H1 (cell line): ENCODE results near the gene YIPF1. TPM values are rescaled to one million over a fixed set of nuclear protein-coding genes. Genes with fewer than 3 reads are reported as not detected.

Source experiments
- MAFK ChIP-seq: IDR thresholded peaks from 2 replicates; pipeline ENCODE4 v1.6.1; 2012; ENCODE audit warnings: low read depth, mild to moderate bottlenecking, improper control_type of control experiment, low read length
- POLR2A ChIP-seq, 2 experiments: IDR thresholded peaks; 1 replicate in 1 of 2; 2 replicates in 1 of 2; pipeline ENCODE4 v1.6.1; 2011; ENCODE audit warnings: low read depth in 2 of 2, low read length in 2 of 2, mild to moderate bottlenecking in 2 of 2; ENCODE audit errors: control extremely low read depth in 1 of 2
- RBBP5 ChIP-seq: IDR thresholded peaks from 2 replicates; pipeline ENCODE4 v1.7.1; 2012; ENCODE audit warnings: low read depth, mild to moderate bottlenecking, inconsistent platforms, low read length, moderate library complexity, borderline replicate concordance
- RXRA ChIP-seq: IDR thresholded peaks from 2 replicates; pipeline ENCODE4 v1.6.1; 2011; ENCODE audit warnings: low read depth, mild to moderate bottlenecking, low read length, moderate library complexity; ENCODE audit not compliant: insufficient read depth
- SIN3A ChIP-seq, 2 experiments: IDR thresholded peaks in 1 of 2; conservative IDR thresholded peaks in 1 of 2; 2 replicates each; pipeline ENCODE4 v1.6.1; 2011 to 2012; ENCODE audit warnings: low read length in 2 of 2, improper control_type of control experiment in 1 of 2, low read depth in 1 of 2, mild to moderate bottlenecking in 1 of 2
- SP2 ChIP-seq: IDR thresholded peaks from 2 replicates; pipeline ENCODE4 v1.6.1; 2012; ENCODE audit warnings: mild to moderate bottlenecking, low read length, inconsistent platforms
- TAF1 ChIP-seq: IDR thresholded peaks from 2 replicates; pipeline ENCODE4 v1.6.1; 2011; ENCODE audit warnings: mild to moderate bottlenecking, low read depth, low read length
- TAF7 ChIP-seq: optimal IDR thresholded peaks from 2 replicates; pipeline ENCODE3; 2011; ENCODE audit warnings: low read depth, mild to moderate bottlenecking, inconsistent platforms, low read length, moderate library complexity, borderline replicate concordance
- TBP ChIP-seq: IDR thresholded peaks from 2 replicates; pipeline ENCODE4 v1.6.1; 2011; ENCODE audit warnings: low read depth, low read length, improper control_type of control experiment
- polyA plus RNA-seq, 7 experiments: library from polyadenylated mRNA; depleted of rRNA in 3 of 7; stranded (reverse) in 5 of 7; unstranded in 2 of 7; fragments of >200 nt in 5 of 7; fragments of 200-250 nt in 2 of 7; gene quantifications; 1 replicate in 5 of 7; 2 replicates in 1 of 7; 4 replicates in 1 of 7; pipeline versions ENCODE4 v1.2.1 to v1.2.3, GENCODE V29; 2011 to 2013; ENCODE audit warnings: missing spikeins in 2 of 7, mixed read lengths in 2 of 7
- total RNA-seq: library from RNA; stranded (reverse); fragmentation: NEBNext Ultra II Directional; extraction: Animal tissue kit (Norgen Biotek cat#: 25700); gene quantifications from 2 replicates; pipeline ENCODE4 v1.2.1, GENCODE V29; 2021
- TF ChIP-seq, protein P1 (sequence below), 3 experiments: IDR thresholded peaks; 1 replicate in 2 of 3; 2 replicates in 1 of 3; pipeline versions ENCODE4 v1.5.1 to v1.6.1; 2011; ENCODE audit warnings: low read length in 3 of 3, mild to moderate bottlenecking in 3 of 3, inconsistent platforms in 2 of 3, low read depth in 1 of 3, moderate library complexity in 1 of 3; ENCODE audit not compliant: insufficient read depth in 1 of 3; ENCODE audit errors: control extremely low read depth in 1 of 3

YIPF1 gene
- total and polyA plus RNA-seq, 2 of the 8 experiments (the other 6 are each of a cell fraction or from before 2014, with no cell fraction given), result 31.8 to 53.7 TPM

- TF ChIP-seq SIN3A (conservative IDR thresholded peaks at IDR 0.05 in 1 of 2, IDR thresholded peaks at IDR 0.05 in 1 of 2; ENCODE audit: low read depth in 1 of 2, low read length in 2 of 2), result no peak
- TF ChIP-seq SP2, result peak; percentile 14; the same call in 1 of the 2 replicates
- no peak for TF ChIP-seq TAF1
- no peak for TF ChIP-seq RXRA
- no peak for TF ChIP-seq TBP
- TF ChIP-seq TAF7, result no peak
- 0 out of 3 replicates have a peak, but pooled peaks of 1 of the 2 experiments have one; percentile 26 for TF ChIP-seq POLR2A (IDR thresholded peaks at IDR 0.05; ENCODE audit: control extremely low read depth in 1 of 2, low read depth in 2 of 2, low read length in 2 of 2)
- TF ChIP-seq RBBP5, result no peak
- TF ChIP-seq, protein P1, sequence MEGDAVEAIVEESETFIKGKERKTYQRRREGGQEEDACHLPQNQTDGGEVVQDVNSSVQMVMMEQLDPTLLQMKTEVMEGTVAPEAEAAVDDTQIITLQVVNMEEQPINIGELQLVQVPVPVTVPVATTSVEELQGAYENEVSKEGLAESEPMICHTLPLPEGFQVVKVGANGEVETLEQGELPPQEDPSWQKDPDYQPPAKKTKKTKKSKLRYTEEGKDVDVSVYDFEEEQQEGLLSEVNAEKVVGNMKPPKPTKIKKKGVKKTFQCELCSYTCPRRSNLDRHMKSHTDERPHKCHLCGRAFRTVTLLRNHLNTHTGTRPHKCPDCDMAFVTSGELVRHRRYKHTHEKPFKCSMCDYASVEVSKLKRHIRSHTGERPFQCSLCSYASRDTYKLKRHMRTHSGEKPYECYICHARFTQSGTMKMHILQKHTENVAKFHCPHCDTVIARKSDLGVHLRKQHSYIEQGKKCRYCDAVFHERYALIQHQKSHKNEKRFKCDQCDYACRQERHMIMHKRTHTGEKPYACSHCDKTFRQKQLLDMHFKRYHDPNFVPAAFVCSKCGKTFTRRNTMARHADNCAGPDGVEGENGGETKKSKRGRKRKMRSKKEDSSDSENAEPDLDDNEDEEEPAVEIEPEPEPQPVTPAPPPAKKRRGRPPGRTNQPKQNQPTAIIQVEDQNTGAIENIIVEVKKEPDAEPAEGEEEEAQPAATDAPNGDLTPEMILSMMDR (IDR thresholded peaks at IDR 0.05; ENCODE audit: control extremely low read depth in 1 of 3, insufficient read depth in 1 of 3, low read depth in 1 of 3, low read length in 3 of 3), result peak; percentile 50 to 69 (median 52)
- peak; percentile 43; the same call in 1 of the 2 replicates for TF ChIP-seq MAFK
Measured at GRCh38 chr1:53811414-53811851, 78.2 kb downstream of the YIPF1 start (continued).
